ENCODE results near the gene ADCYAP1R1.

Gene ADCYAP1R1

GRCh38 chr7:31044529-31044928, 7.6 kb upstream of the ADCYAP1R1 start:
- DNase-seq = no peak

- no peak for DNase-seq
Measured at GRCh38 chr7:31046723-31047122, 5.4 kb upstream of the ADCYAP1R1 start.

- no peak for DNase-seq
Measured at GRCh38 chr7:31047313-31048146, 4.6 kb upstream of the ADCYAP1R1 start.

GRCh38 chr7:31049005-31049765, 2.9 kb upstream of the ADCYAP1R1 start:
- DNase-seq = no peak

- no peak for DNase-seq
Measured at GRCh38 chr7:31052487-31052840, 356 bp downstream of the ADCYAP1R1 start.

- DNase-seq = no peak
Measured at GRCh38 chr7:31052841-31053601, 913 bp downstream of the ADCYAP1R1 start.

- DNase-seq = no peak
Measured at GRCh38 chr7:31053986-31054385, 1.9 kb downstream of the ADCYAP1R1 start.

GRCh38 chr7:31054608-31055278, 2.6 kb downstream of the ADCYAP1R1 start:
- no peak for DNase-seq

- no peak for DNase-seq
Measured at GRCh38 chr7:31055471-31055870, 3.4 kb downstream of the ADCYAP1R1 start.

GRCh38 chr7:31056775-31057346, 4.8 kb downstream of the ADCYAP1R1 start:
- DNase-seq = no peak

- peak; percentile 68 for DNase-seq
Measured at GRCh38 chr7:31058122-31058521, 6.0 kb downstream of the ADCYAP1R1 start.

GRCh38 chr7:31058688-31059087, 6.6 kb downstream of the ADCYAP1R1 start:
- no peak for DNase-seq

GRCh38 chr7:31059551-31059950, 7.4 kb downstream of the ADCYAP1R1 start:
- peak; percentile 30 for DNase-seq

GRCh38 chr7:31061185-31061584, 9.1 kb downstream of the ADCYAP1R1 start:
- no peak for DNase-seq

GRCh38 chr7:31062746-31063435, 10.8 kb downstream of the ADCYAP1R1 start:
- no peak for DNase-seq

- peak; percentile 52 for DNase-seq
Measured at GRCh38 chr7:31065021-31065593, 13.0 kb downstream of the ADCYAP1R1 start.

- DNase-seq = no peak
Measured at GRCh38 chr7:31065840-31066239, 13.7 kb downstream of the ADCYAP1R1 start.

- DNase-seq = no peak
Measured at GRCh38 chr7:31066516-31067130, 14.5 kb downstream of the ADCYAP1R1 start.

GRCh38 chr7:31067491-31067890, 15.4 kb downstream of the ADCYAP1R1 start:
- no peak for DNase-seq

- DNase-seq = no peak
Measured at GRCh38 chr7:31068006-31068675, 16.0 kb downstream of the ADCYAP1R1 start.

All from NK-92 treated with Interleukin-12 subunit alpha and Interleukin-12 subunit beta, amount 100 ng/mL, for 24 hours (cell line).